Thyroid gland (tissue), 4 donors: ENCODE results near the gene ENTPD6. TPM values are rescaled to one million over a fixed set of nuclear protein-coding genes. Genes with fewer than 3 reads are reported as not detected.

Experiments
- DNase-seq, 2 donors: peaks; one replicate each; pipeline ENCODE4 v3.0.0-alpha.2; 2019
- H3K27ac ChIP-seq, 3 donors: fragments of 200-600 bp; sonication (generic); 1 replicate in 2 of 3; 2 replicates in 1 of 3; pipeline ENCODE4 v1.5.1; 2016 to 2019; ENCODE audit warnings: mild to moderate bottlenecking in 1 of 3, moderate library complexity in 1 of 3
- H3K27me3 ChIP-seq: fragments of 200-600 bp; sonication (generic); one replicate; pipeline ENCODE4 v1.5.1; 2019
- H3K36me3 ChIP-seq, 2 donors: fragments of 200-600 bp; sonication (generic); one replicate each; pipeline ENCODE4 v1.5.1; 2016 to 2019
- H3K4me1 ChIP-seq, 2 donors: fragments of 200-600 bp; sonication (generic); one replicate each; pipeline ENCODE4 v1.5.1; 2017 to 2019
- H3K4me3 ChIP-seq, 3 donors: fragments of 200-600 bp; sonication (generic); replicated peaks in 1 of 3; 1 replicate in 2 of 3; 2 replicates in 1 of 3; pipeline ENCODE4 v1.5.1; 2016; ENCODE audit warnings: mild to moderate bottlenecking in 1 of 3
- H3K9me3 ChIP-seq: fragments of 200-600 bp; sonication (generic); one replicate; pipeline ENCODE4 v1.5.1; 2017
- POLR2A ChIP-seq, 2 donors: fragments of 450-650 bp; IDR thresholded peaks; one replicate each; pipeline ENCODE4 v1.6.1; 2017; ENCODE audit warnings: antibody characterized with exemption in 2 of 2, mild to moderate bottlenecking in 2 of 2, moderate library complexity in 1 of 2
- WGBS, 2 donors: methylation state at CpG; one replicate each; pipeline ENCODE4 v1.1.5; 2017; 5-methylcytosine and 5-hydroxymethylcytosine counted together
- intact Hi-C: fragments of 100-400 bp; cut with DNase I; formaldehyde crosslinking; loops from one replicate; pipeline ENCODE4 v1.15.1; 2023
- total RNA-seq, 4 donors: library from RNA; depleted of rRNA; stranded (reverse); fragments of >200 nt; gene quantifications; one replicate each; pipeline ENCODE4 v1.2.3, GENCODE V29; 2016
- TF ChIP-seq, protein P1 (sequence below), 6 experiments: fragments of 200-600 bp in 3 of 6; fragments of 450-650 bp in 3 of 6; sonication (generic) in 3 of 6; IDR thresholded peaks; one replicate each; pipeline ENCODE4 v1.5.1; 2016 to 2019; ENCODE audit warnings: antibody characterized with exemption in 6 of 6, mild to moderate bottlenecking in 2 of 6, inconsistent platforms in 1 of 6, moderate library complexity in 1 of 6

Gene ENTPD6
- total RNA-seq, 4 donors from 2014 or later, result 51.6 to 75.6 (median 64.9) TPM

DNA sequence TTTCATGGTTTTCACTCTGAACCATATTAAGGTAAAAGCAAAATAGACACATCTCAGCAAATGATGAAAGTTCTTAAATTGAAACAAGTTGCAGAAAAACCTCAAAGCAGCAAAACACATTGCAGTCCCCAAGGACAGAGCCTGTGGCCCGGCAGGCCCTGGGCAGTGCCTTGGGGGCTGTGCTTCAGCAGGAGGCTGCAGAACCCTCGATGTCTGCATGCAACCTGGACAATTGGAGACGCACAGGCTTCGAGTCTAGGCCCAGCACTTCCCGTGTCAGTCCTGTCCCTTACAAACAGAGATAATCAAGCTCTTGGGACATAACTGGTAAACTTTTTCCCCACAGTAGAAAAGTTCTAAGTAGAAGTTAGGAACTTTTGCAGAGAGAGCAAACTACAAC lies 61.6 kb downstream of the ENTPD6 start:
- no peaks in the 10 kb centered on the region for H3K27me3 ChIP-seq
- no peak for DNase-seq
- TF ChIP-seq POLR2A (IDR thresholded peaks at IDR 0.05), result no peak
- TF ChIP-seq, protein P1, sequence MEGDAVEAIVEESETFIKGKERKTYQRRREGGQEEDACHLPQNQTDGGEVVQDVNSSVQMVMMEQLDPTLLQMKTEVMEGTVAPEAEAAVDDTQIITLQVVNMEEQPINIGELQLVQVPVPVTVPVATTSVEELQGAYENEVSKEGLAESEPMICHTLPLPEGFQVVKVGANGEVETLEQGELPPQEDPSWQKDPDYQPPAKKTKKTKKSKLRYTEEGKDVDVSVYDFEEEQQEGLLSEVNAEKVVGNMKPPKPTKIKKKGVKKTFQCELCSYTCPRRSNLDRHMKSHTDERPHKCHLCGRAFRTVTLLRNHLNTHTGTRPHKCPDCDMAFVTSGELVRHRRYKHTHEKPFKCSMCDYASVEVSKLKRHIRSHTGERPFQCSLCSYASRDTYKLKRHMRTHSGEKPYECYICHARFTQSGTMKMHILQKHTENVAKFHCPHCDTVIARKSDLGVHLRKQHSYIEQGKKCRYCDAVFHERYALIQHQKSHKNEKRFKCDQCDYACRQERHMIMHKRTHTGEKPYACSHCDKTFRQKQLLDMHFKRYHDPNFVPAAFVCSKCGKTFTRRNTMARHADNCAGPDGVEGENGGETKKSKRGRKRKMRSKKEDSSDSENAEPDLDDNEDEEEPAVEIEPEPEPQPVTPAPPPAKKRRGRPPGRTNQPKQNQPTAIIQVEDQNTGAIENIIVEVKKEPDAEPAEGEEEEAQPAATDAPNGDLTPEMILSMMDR (IDR thresholded peaks at IDR 0.05), result no peak
- peaks cover 36 to 49% of the 10 kb centered on the region in 2 donors for H3K4me1 ChIP-seq
- WGBS, 2 donors, result 84 to 95% methylated on average over 4 to 5 of the region's 5 CpGs
- intact Hi-C loops, result no loop called here
- peaks cover 0 to 2% of the 10 kb centered on the region in 2 donors for H3K36me3 ChIP-seq
- H3K4me3 ChIP-seq, result no peak overlapping the region
- peak overlapping the region; percentile 53 to 97 (median 93) for H3K27ac ChIP-seq
- H3K9me3 ChIP-seq, result no peaks in the 10 kb centered on the region

DNA sequence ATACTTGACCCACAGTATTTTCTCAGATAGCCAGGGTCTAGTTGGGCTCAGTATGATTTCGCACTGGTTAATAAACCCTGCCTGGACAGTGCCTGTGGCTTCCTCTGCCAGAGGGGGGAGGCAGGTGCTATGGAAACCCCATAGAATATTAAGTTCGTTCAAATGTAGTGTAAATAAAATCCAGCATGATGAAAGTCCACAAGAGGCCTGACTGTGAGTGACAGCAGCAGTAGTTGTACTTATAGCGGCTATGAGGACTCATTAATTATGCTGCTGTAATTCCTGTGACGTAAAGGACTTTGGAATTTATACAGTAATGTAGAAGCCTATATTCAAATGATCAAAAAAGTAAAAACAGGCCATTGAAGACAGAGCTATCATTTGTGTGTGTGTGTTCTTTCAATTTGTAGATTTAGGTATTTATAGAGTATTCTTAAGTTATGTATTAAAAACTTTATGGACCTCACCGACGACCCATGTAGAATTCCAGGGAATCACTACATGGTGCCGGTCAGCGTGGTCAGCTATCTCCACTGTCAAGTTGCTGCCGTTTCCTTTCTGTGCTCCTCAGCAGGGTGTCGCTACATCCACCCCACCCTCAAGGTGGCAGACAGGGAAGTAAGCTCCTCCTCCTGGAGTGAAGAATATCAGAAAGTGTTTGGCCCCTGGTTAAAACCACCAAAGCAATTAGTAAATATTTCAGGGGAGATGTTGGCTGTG lies 62.4 kb downstream of the ENTPD6 start:
- peaks cover 30 to 42% of the 10 kb centered on the region in 2 donors for H3K4me1 ChIP-seq
- no peak for DNase-seq
- peaks cover 0 to 2% of the 10 kb centered on the region in 2 donors for H3K36me3 ChIP-seq
- H3K27ac ChIP-seq, result peak overlapping the region in 1 of 3 donors; percentile 53
- WGBS, 2 donors, result 89 to 90% methylated on average over 10 of the region's 10 CpGs
- H3K27me3 ChIP-seq, result no peaks in the 10 kb centered on the region
- intact Hi-C loops, result no loop called here
- H3K9me3 ChIP-seq, result no peaks in the 10 kb centered on the region
- no peak overlapping the region for H3K4me3 ChIP-seq
- TF ChIP-seq, protein P1 (IDR thresholded peaks at IDR 0.05), result no peak
- TF ChIP-seq POLR2A (IDR thresholded peaks at IDR 0.05), result no peak

DNA sequence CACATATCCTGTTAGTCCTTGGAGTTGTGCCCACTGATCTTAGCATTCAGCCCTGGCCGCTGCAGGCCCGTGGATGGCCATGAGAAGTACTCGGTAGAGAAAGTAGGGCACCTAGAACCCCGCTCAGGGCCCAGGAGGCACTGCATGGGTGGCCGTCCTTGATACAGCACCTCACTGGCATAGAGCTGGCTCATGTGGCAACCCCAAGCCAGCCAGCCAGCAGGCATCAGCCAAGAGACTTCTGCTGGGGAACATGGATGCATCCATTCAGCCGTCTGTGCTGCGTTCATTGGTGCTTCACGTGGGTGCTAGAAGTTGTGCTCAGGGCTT lies 62.9 kb downstream of the ENTPD6 start:
- 80 to 92% methylated on average over 6 to 8 of the region's 8 CpGs for WGBS, 2 donors
- Histone ChIP-seq H3K27ac (no peak overlapping the region), H3K9me3 (no peaks in the 10 kb centered on the region), H3K4me3 (no peak overlapping the region), H3K27me3 (no peaks in the 10 kb centered on the region), H3K4me1 (peaks cover 26 to 36% of the 10 kb centered on the region in 2 donors), H3K36me3 (peaks cover 0 to 2% of the 10 kb centered on the region in 2 donors)
- no peak for DNase-seq
- no peak for TF ChIP-seq POLR2A (IDR thresholded peaks at IDR 0.05)
- TF ChIP-seq, protein P1 (IDR thresholded peaks at IDR 0.05), result no peak
- intact Hi-C loops, result no loop called here

DNA sequence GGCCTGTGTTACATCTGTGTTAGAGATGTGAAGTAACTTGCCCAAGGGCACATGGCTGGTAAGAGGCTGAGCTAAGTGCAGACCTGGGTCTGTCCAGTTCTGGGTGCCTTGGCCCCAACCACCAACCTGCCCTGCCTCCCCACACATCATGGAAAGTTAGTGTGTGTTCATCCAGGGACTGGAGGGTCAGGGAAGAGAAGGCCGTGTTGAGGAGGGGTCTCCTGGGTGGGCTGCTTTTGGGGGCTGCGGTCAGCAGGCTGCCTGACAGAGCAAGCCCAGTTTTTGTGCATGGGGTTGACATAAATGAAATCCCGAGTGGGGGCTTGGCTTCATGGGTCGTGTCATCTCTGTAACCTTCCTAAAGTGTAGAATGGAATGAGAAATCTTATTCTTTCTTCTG lies 63.3 kb downstream of the ENTPD6 start:
- Histone ChIP-seq H3K27me3 (no peaks in the 10 kb centered on the region), H3K4me1 (peaks cover 26 to 33% of the 10 kb centered on the region in 2 donors), H3K36me3 (peaks cover 0 to 2% of the 10 kb centered on the region in 2 donors), H3K9me3 (no peaks in the 10 kb centered on the region), H3K27ac (no peak overlapping the region), H3K4me3 (no peak overlapping the region)
- TF ChIP-seq POLR2A (IDR thresholded peaks at IDR 0.05), result no peak
- TF ChIP-seq, protein P1 (IDR thresholded peaks at IDR 0.05), result no peak
- intact Hi-C loops, result no loop called here
- 86 to 91% methylated on average over 4 of the region's 4 CpGs for WGBS, 2 donors
- no peak for DNase-seq

DNA sequence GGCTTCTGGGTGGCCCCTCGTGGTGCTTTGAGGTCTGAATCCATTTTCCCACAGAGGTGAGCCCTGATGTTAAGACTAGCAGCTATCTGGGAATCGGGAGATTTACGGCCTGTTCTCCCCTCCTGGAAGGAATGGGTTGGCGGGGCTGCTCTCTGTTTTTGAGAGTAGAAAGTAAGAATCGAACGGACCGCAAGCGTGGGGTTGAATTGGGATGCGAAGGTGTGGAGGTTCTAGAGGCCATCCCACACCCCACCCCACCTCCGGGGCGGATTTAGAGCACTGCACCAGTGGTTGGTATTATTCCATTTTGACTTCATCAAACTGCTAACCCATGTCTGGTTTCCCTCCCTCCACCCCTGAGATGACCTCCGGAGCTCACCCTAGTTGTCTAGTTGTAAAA lies 63.8 kb downstream of the ENTPD6 start:
- TF ChIP-seq, protein P1 (IDR thresholded peaks at IDR 0.05), result no peak
- no peak for TF ChIP-seq POLR2A (IDR thresholded peaks at IDR 0.05)
- DNase-seq, result no peak
- no peak overlapping the region for H3K4me3 ChIP-seq
- H3K27me3 ChIP-seq, result no peaks in the 10 kb centered on the region
- no peaks in the 10 kb centered on the region for H3K9me3 ChIP-seq
- H3K27ac ChIP-seq, result no peak overlapping the region
- intact Hi-C loops, result no loop called here
- peaks cover 22 to 30% of the 10 kb centered on the region in 2 donors for H3K4me1 ChIP-seq
- H3K36me3 ChIP-seq, result peaks cover 0 to 2% of the 10 kb centered on the region in 2 donors
- WGBS, 2 donors, result 95 to 97% methylated on average over 12 of the region's 12 CpGs
